Neural progenitor cell (in vitro differentiated cells): ENCODE results near the gene SH3BP5.

Source experiments
- EZH2 ChIP-seq: fragments of 200-600 bp; sonication (generic); IDR thresholded peaks from 2 replicates; pipeline ENCODE4 v1.6.1; 2017; ENCODE audit warnings: antibody characterized with exemption, mild to moderate bottlenecking, moderate library complexity
- TF ChIP-seq, protein P1 (sequence below): fragments of 200-600 bp; sonication (generic); IDR thresholded peaks from 2 replicates; pipeline ENCODE4 v1.5.1; 2017; ENCODE audit warnings: antibody characterized with exemption, mild to moderate bottlenecking

- no peak for TF ChIP-seq EZH2
- TF ChIP-seq, protein P1, sequence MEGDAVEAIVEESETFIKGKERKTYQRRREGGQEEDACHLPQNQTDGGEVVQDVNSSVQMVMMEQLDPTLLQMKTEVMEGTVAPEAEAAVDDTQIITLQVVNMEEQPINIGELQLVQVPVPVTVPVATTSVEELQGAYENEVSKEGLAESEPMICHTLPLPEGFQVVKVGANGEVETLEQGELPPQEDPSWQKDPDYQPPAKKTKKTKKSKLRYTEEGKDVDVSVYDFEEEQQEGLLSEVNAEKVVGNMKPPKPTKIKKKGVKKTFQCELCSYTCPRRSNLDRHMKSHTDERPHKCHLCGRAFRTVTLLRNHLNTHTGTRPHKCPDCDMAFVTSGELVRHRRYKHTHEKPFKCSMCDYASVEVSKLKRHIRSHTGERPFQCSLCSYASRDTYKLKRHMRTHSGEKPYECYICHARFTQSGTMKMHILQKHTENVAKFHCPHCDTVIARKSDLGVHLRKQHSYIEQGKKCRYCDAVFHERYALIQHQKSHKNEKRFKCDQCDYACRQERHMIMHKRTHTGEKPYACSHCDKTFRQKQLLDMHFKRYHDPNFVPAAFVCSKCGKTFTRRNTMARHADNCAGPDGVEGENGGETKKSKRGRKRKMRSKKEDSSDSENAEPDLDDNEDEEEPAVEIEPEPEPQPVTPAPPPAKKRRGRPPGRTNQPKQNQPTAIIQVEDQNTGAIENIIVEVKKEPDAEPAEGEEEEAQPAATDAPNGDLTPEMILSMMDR = no peak
Measured at GRCh38 chr3:15345066-15345607, 12.8 kb upstream of the SH3BP5 start.
